ENCODE results near the gene GIMAP4.

GIMAP4 gene

DNA sequence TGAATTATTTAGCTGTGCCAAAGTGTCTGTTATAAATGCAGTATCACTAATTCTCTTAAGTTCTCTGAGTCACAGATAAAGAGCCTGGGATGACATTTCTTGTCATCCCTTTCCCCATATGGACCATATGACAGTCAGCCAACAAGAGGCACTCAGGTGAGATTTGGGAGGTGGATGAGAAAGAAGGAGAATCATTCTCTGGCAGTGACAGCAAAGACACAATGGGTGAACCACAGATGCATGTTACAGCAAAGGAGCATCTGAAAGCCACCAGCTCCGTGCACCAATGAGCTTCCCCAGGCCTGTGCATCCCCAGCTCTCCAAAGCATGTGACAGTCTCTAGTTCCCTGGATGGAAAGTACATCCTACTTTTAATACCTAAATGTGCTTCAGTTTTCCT lies 54.2 kb downstream of the GIMAP4 start:
- TF ChIP-seq SPI1 (IDR thresholded peaks at IDR 0.05; ENCODE audit: borderline replicate concordance, low read depth) (no peak), POLR2AphosphoS5 (IDR thresholded peaks at IDR 0.05; ENCODE audit: low read depth) (no peak), REST (IDR thresholded peaks at IDR 0.05; ENCODE audit: insufficient replicate concordance, low read depth) (no peak), GABPA (IDR thresholded peaks at IDR 0.05; ENCODE audit: low read depth) (no peak)
- TF ChIP-seq, protein P1, sequence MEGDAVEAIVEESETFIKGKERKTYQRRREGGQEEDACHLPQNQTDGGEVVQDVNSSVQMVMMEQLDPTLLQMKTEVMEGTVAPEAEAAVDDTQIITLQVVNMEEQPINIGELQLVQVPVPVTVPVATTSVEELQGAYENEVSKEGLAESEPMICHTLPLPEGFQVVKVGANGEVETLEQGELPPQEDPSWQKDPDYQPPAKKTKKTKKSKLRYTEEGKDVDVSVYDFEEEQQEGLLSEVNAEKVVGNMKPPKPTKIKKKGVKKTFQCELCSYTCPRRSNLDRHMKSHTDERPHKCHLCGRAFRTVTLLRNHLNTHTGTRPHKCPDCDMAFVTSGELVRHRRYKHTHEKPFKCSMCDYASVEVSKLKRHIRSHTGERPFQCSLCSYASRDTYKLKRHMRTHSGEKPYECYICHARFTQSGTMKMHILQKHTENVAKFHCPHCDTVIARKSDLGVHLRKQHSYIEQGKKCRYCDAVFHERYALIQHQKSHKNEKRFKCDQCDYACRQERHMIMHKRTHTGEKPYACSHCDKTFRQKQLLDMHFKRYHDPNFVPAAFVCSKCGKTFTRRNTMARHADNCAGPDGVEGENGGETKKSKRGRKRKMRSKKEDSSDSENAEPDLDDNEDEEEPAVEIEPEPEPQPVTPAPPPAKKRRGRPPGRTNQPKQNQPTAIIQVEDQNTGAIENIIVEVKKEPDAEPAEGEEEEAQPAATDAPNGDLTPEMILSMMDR (IDR thresholded peaks at IDR 0.05; ENCODE audit: insufficient read depth, low read length) = no peak
- DNase-seq (ENCODE audit: low read depth in 1 of 2, low spot score in 1 of 2) = no peak
- Histone ChIP-seq H3K27me3 (ENCODE audit: insufficient read depth, poor library complexity, severe bottlenecking) (no peaks in the 10 kb centered on the region), H3K4me3 (replicated peaks; ENCODE audit: insufficient read depth, low read length) (no peak overlapping the region), H3K27ac (replicated peaks) (no peak overlapping the region)

All from HL-60 (cell line).